H9 (cell line): Measurements from ENCODE around the gene DYNLT4. TPM values are rescaled to one million over a fixed set of nuclear protein-coding genes. Genes with fewer than 3 reads are reported as not detected.

ENCODE experiments used
- DNase-seq: peaks from one replicate; pipeline ENCODE4 v3.0.0-alpha.2; 2017
- H2AFZ ChIP-seq: one replicate; pipeline ENCODE4 v1.6.1; 2013; ENCODE audit warnings: mild to moderate bottlenecking, low read length, control low read depth, moderate library complexity
- H2AK5ac ChIP-seq: 2 replicates; pipeline ENCODE4 v1.6.1; 2013; ENCODE audit warnings: low read length, control low read depth, mixed read lengths; ENCODE audit not compliant: insufficient read length
- H2BK120ac ChIP-seq: one replicate; pipeline ENCODE4 v1.6.1; 2013; ENCODE audit warnings: low read depth, mild to moderate bottlenecking, low read length, control low read depth, inconsistent platforms; ENCODE audit not compliant: poor library complexity, severe bottlenecking
- H2BK12ac ChIP-seq: 2 replicates; pipeline ENCODE4 v1.6.1; 2013; ENCODE audit warnings: low read length, control low read depth, mixed read lengths, low read depth; ENCODE audit not compliant: insufficient read length
- H2BK15ac ChIP-seq: 2 replicates; pipeline ENCODE4 v1.6.1; 2013; ENCODE audit warnings: low read depth, low read length, control low read depth
- H2BK20ac ChIP-seq: one replicate; pipeline ENCODE4 v1.6.1; 2013; ENCODE audit warnings: low read depth, mild to moderate bottlenecking, low read length, control low read depth, inconsistent platforms; ENCODE audit not compliant: poor library complexity, severe bottlenecking
- H2BK5ac ChIP-seq: 2 replicates; pipeline ENCODE4 v1.6.1; 2013; ENCODE audit warnings: low read length, control low read depth, mixed read lengths; ENCODE audit not compliant: insufficient read length
- H3K14ac ChIP-seq: 2 replicates; pipeline ENCODE4 v1.6.1; 2013; ENCODE audit warnings: low read length, control low read depth; ENCODE audit not compliant: insufficient read depth
- H3K18ac ChIP-seq: 2 replicates; pipeline ENCODE4 v1.6.1; 2013; ENCODE audit warnings: low read depth, mild to moderate bottlenecking, mixed read lengths, low read length, control low read depth; ENCODE audit not compliant: insufficient read length
- H3K23ac ChIP-seq: 2 replicates; pipeline ENCODE4 v1.6.1; 2013; ENCODE audit warnings: low read length, control low read depth, mixed read lengths, low read depth; ENCODE audit not compliant: insufficient read length
- H3K23me2 ChIP-seq: 2 replicates; pipeline ENCODE4 v1.6.1; 2013; ENCODE audit warnings: low read depth, mild to moderate bottlenecking, mixed read lengths, low read length, control low read depth; ENCODE audit not compliant: insufficient read length, poor library complexity, severe bottlenecking
- H3K27ac ChIP-seq: 2 replicates; pipeline ENCODE4 v1.5.1; 2013; ENCODE audit warnings: low read length, control low read depth, mixed read lengths, low read depth; ENCODE audit not compliant: insufficient read length
- H3K27me3 ChIP-seq: 2 replicates; pipeline ENCODE4 v1.6.1; 2013; ENCODE audit warnings: low read length, control low read depth, inconsistent platforms; ENCODE audit not compliant: insufficient read depth
- H3K4ac ChIP-seq: 2 replicates; pipeline ENCODE4 v1.6.1; 2013; ENCODE audit warnings: low read depth, mild to moderate bottlenecking, control low read depth, inconsistent platforms, low read length, moderate library complexity
- H3K4me1 ChIP-seq: 2 replicates; pipeline ENCODE4 v1.6.1; 2013; ENCODE audit warnings: low read length, control low read depth, inconsistent platforms; ENCODE audit not compliant: insufficient read depth
- H3K4me2 ChIP-seq: 2 replicates; pipeline ENCODE4 v1.6.1; 2013; ENCODE audit warnings: low read length, control low read depth, mixed read lengths; ENCODE audit not compliant: insufficient read length, insufficient read depth
- H3K56ac ChIP-seq: 2 replicates; pipeline ENCODE4 v1.6.1; 2013; ENCODE audit warnings: low read depth, mild to moderate bottlenecking, mixed read lengths, low read length, control low read depth; ENCODE audit not compliant: insufficient read length
- H3K79me1 ChIP-seq: 2 replicates; pipeline ENCODE4 v1.6.1; 2013; ENCODE audit warnings: low read depth, mild to moderate bottlenecking, moderate library complexity, low read length, control low read depth, inconsistent platforms; ENCODE audit not compliant: insufficient read depth, poor library complexity, severe bottlenecking
- H3K79me2 ChIP-seq: 2 replicates; pipeline ENCODE4 v1.6.1; 2013; ENCODE audit warnings: low read length, control low read depth, inconsistent platforms; ENCODE audit not compliant: insufficient read depth
- H3K9ac ChIP-seq: 2 replicates; pipeline ENCODE4 v1.6.1; 2013; ENCODE audit warnings: low read length, control low read depth, mixed read lengths; ENCODE audit not compliant: insufficient read length; ENCODE audit errors: extremely low read depth
- H3K9me3 ChIP-seq: one replicate; pipeline ENCODE4 v1.6.1; 2013; ENCODE audit warnings: low read depth, low read length, inconsistent platforms; ENCODE audit not compliant: control insufficient read depth
- H3T11ph ChIP-seq: one replicate; pipeline ENCODE4 v1.6.1; 2013; ENCODE audit warnings: mild to moderate bottlenecking, low read length, control low read depth, inconsistent platforms
- H4K20me1 ChIP-seq: one replicate; pipeline ENCODE4 v1.6.1; 2013; ENCODE audit not compliant: control insufficient read depth, insufficient read length, insufficient read depth
- H4K5ac ChIP-seq: 2 replicates; pipeline ENCODE4 v1.6.1; 2013; ENCODE audit warnings: low read depth, mild to moderate bottlenecking, mixed read lengths, low read length, control low read depth; ENCODE audit not compliant: insufficient read length
- H4K8ac ChIP-seq: replicated peaks from 2 replicates; pipeline ENCODE4 v1.6.1; 2013; ENCODE audit warnings: low read length, control low read depth, mixed read lengths, low read depth; ENCODE audit not compliant: insufficient read length
- H4K91ac ChIP-seq: 2 replicates; pipeline ENCODE4 v1.6.1; 2013; ENCODE audit warnings: low read depth, mild to moderate bottlenecking, moderate library complexity, mixed read lengths, low read length, control low read depth; ENCODE audit not compliant: insufficient read length
- H3K27ac Mint-ChIP-seq, 3 experiments: 2 replicates in 2 of 3; 3 replicates in 1 of 3; pipeline ENCODE4 v1.8.0; 2020 to 2021; ENCODE audit warnings: mixed read lengths in 3 of 3, mild to moderate bottlenecking in 1 of 3, moderate library complexity in 1 of 3
- H3K27me3 Mint-ChIP-seq: 2 replicates; pipeline ENCODE4 v1.8.0; 2021; ENCODE audit warnings: low read depth, mild to moderate bottlenecking, moderate library complexity, mixed read lengths
- H3K36me3 Mint-ChIP-seq, 3 experiments: 2 replicates in 2 of 3; 3 replicates in 1 of 3; pipeline ENCODE4 v1.8.0; 2020 to 2021; ENCODE audit warnings: low read depth in 3 of 3, mixed read lengths in 3 of 3; ENCODE audit not compliant: insufficient read depth in 1 of 3
- H3K4me1 Mint-ChIP-seq, 2 experiments: 2 replicates each; pipeline ENCODE4 v1.8.0; 2020; ENCODE audit warnings: mixed read lengths in 2 of 2
- H3K4me3 Mint-ChIP-seq, 2 experiments: 2 replicates in 1 of 2; 3 replicates in 1 of 2; pipeline ENCODE4 v1.8.0; 2020 to 2021; ENCODE audit warnings: mild to moderate bottlenecking in 2 of 2, mixed read lengths in 2 of 2, moderate library complexity in 1 of 2
- H3K9me3 Mint-ChIP-seq, 2 experiments: 2 replicates in 1 of 2; 3 replicates in 1 of 2; pipeline ENCODE4 v1.8.0; 2020; ENCODE audit warnings: mild to moderate bottlenecking in 2 of 2, mixed read lengths in 2 of 2, moderate library complexity in 1 of 2
- CTCF ChIP-seq: fragments of 200-600 bp; sonication (generic); conservative IDR thresholded peaks from 3 replicates; pipeline ENCODE4 v1.8.0; 2021; ENCODE audit warnings: antibody characterized with exemption, mild to moderate bottlenecking
- WGBS: extraction: QIAGEN DNeasy Blood & Tissue Kit; methylation state at CpG from one replicate; pipeline ENCODE4 v1.1.7; 2013; ENCODE audit warnings: missing lambda C conversion rate, low lambda C conversion rate, mixed read lengths; ENCODE audit not compliant: insufficient read length; ENCODE audit errors: extremely low coverage; 5-methylcytosine and 5-hydroxymethylcytosine counted together
- total RNA-seq: library from RNA; stranded (reverse); gene quantifications from 2 replicates; pipeline ENCODE4 v1.2.1, GENCODE V29; 2021

The DYNLT4 gene
- total RNA-seq, 1 experiment from 2014 or later = not detected

GRCh38 chr1:44849575-44850132 is 42.5 kb upstream of the DYNLT4 start:
- TF ChIP-seq CTCF = no peak

More at GRCh38 chr1:44849575-44850132, 42.5 kb upstream of the DYNLT4 start:
- H3K36me3 Mint-ChIP-seq = peaks cover 0 to 3% (median 0%) of the 10 kb centered on the region in 3 experiments; a peak in 2 of 7 replicates
- H3K23me2 ChIP-seq = no peaks in the 10 kb centered on the region
- H2AK5ac ChIP-seq = no peak overlapping the region
- no peaks in the 10 kb centered on the region for H3K27me3 ChIP-seq
- H3K27ac ChIP-seq = no peak overlapping the region
- H2BK5ac ChIP-seq = no peak overlapping the region
- no peaks in the 10 kb centered on the region for H3K9me3 ChIP-seq
- H3K23ac ChIP-seq = no peak overlapping the region
- H2AFZ ChIP-seq = no peak overlapping the region
- no peaks in the 10 kb centered on the region for H3K79me2 ChIP-seq
- H2BK120ac ChIP-seq = no peak overlapping the region
- H3K9ac ChIP-seq = no peak overlapping the region
- H2BK15ac ChIP-seq = no peak overlapping the region
- H3K4ac ChIP-seq = no peak overlapping the region
- H3K27ac Mint-ChIP-seq = no peak overlapping the region
- no peak overlapping the region for H3K4me3 Mint-ChIP-seq
- H3K79me1 ChIP-seq = no peaks in the 10 kb centered on the region
- no peak overlapping the region for H4K5ac ChIP-seq
- H3K4me1 ChIP-seq = no peaks in the 10 kb centered on the region
- no peak overlapping the region for H2BK20ac ChIP-seq
- H4K8ac ChIP-seq = no peak overlapping the region
- H2BK12ac ChIP-seq = no peak overlapping the region
- no CpG with 5 or more reads among the region's 2 CpGs for WGBS
- H3K56ac ChIP-seq = no peak overlapping the region
- no peak overlapping the region for H3K14ac ChIP-seq
- H3T11ph ChIP-seq = no peak overlapping the region
- H3K27me3 Mint-ChIP-seq = no peaks in the 10 kb centered on the region
- no peak overlapping the region for H3K18ac ChIP-seq
- no peak overlapping the region for H4K91ac ChIP-seq
- peaks cover 7 to 14% of the 10 kb centered on the region in 2 experiments; a peak in 3 of 4 replicates for H3K4me1 Mint-ChIP-seq
- no peak overlapping the region for H3K4me2 ChIP-seq
- H4K20me1 ChIP-seq = no peaks in the 10 kb centered on the region
- DNase-seq = no peak
- H3K9me3 Mint-ChIP-seq = no peaks in the 10 kb centered on the region
